ENCODE results near the gene RAB19. TPM values are rescaled to one million over a fixed set of nuclear protein-coding genes. Genes with fewer than 3 reads are reported as not detected.
A peak's percentile ranks its signal among the peaks of the same experiment; 100 is the strongest.

RAB19 gene
- total and polyA plus RNA-seq, 9 of the 15 experiments (the other 6 are each of a cell fraction or from before 2014, with no cell fraction given) = not detected

DNA sequence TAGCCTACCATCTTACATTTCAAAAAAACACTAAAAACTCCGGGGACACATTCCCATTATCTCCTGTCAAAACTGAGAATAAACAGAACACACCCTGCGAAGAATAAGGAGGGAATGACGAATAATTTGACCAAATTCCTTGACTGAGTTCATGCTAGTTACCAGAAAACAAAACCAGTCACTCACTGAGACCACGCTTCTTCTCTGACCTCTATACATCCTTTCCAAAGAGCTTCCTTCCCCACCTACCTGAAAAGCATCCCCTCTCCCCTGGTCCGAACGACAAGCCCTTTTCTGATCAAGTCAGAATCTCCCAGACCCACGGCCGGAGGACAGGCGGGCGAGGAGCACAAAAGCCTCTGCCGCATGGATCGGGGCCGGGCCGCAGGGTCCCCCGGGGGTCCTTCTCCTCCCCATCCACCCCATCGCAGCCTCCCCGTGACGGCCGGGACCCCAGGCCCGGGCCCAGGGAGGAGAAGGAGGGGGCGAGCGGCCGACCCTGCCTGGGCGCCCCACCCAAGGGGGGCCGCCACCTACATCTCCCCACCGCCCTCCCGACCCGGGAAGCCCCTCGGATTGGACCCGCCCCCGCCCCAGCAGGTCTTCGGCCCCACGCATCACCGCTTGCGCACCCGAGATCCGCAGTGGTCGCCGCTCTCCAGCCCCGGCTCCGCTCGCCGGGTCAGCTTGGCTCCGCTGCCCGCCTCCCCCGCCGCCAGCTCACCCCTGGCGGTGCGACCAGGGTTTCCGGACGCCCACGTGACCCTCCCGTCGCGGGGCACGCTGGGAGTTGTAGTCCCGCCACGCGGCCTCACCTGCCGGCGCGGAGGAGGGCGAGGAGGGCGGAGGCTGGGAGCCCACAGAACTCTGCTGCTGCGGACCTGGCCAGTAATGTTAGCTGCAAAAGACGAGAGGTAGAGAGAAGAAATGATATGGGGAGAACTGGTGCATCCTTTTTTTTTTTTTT lies 5.8 kb upstream of the RAB19 start, which contains the start of gene SLC37A3 (continued):
- peak; percentile 15 to 66; a peak in 1 of 4 replicates for TF ChIP-seq ZNF639 (CRISPR knock-in tag; conservative IDR thresholded peaks at IDR 0.05 in 1 of 2, IDR thresholded peaks at IDR 0.05 in 1 of 2)
- TF ChIP-seq, protein P1, sequence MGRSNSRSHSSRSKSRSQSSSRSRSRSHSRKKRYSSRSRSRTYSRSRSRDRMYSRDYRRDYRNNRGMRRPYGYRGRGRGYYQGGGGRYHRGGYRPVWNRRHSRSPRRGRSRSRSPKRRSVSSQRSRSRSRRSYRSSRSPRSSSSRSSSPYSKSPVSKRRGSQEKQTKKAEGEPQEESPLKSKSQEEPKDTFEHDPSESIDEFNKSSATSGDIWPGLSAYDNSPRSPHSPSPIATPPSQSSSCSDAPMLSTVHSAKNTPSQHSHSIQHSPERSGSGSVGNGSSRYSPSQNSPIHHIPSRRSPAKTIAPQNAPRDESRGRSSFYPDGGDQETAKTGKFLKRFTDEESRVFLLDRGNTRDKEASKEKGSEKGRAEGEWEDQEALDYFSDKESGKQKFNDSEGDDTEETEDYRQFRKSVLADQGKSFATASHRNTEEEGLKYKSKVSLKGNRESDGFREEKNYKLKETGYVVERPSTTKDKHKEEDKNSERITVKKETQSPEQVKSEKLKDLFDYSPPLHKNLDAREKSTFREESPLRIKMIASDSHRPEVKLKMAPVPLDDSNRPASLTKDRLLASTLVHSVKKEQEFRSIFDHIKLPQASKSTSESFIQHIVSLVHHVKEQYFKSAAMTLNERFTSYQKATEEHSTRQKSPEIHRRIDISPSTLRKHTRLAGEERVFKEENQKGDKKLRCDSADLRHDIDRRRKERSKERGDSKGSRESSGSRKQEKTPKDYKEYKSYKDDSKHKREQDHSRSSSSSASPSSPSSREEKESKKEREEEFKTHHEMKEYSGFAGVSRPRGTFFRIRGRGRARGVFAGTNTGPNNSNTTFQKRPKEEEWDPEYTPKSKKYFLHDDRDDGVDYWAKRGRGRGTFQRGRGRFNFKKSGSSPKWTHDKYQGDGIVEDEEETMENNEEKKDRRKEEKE (IDR thresholded peaks at IDR 0.05; ENCODE audit: borderline replicate concordance in 1 of 2, control insufficient read depth in 1 of 2, low read depth in 2 of 2, low read length in 1 of 2) = 0 out of 4 replicates have a peak, but pooled peaks of 1 of the 2 experiments have one; percentile 5
- TF ChIP-seq RBM17 (IDR thresholded peaks at IDR 0.05; ENCODE audit: borderline replicate concordance, low read depth, low read length) = no peak
- TF ChIP-seq, protein P2, sequence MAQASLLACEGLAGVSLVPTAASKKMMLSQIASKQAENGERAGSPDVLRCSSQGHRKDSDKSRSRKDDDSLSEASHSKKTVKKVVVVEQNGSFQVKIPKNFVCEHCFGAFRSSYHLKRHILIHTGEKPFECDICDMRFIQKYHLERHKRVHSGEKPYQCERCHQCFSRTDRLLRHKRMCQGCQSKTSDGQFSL (CRISPR knock-in tag; IDR thresholded peaks at IDR 0.05) = peak; percentile 61; the same call in 1 of the 2 replicates
- TF ChIP-seq, protein P2 (tag; IDR thresholded peaks at IDR 0.05) = no peak
- no peak for TF ChIP-seq MTA2 (IDR thresholded peaks at IDR 0.05; ENCODE audit: low read depth)
- peak; percentile 11 for TF ChIP-seq PCBP2 (IDR thresholded peaks at IDR 0.05; ENCODE audit: low read depth, low read length, poor library complexity, severe bottlenecking)
- no peak for TF ChIP-seq CHD4 (IDR thresholded peaks at IDR 0.05; ENCODE audit: insufficient read depth, insufficient replicate concordance, low read depth, low read length, poor library complexity, severe bottlenecking)
- no peak for TF ChIP-seq GABPB2 (CRISPR knock-in tag; conservative IDR thresholded peaks at IDR 0.05)
- TF ChIP-seq, protein P3, sequence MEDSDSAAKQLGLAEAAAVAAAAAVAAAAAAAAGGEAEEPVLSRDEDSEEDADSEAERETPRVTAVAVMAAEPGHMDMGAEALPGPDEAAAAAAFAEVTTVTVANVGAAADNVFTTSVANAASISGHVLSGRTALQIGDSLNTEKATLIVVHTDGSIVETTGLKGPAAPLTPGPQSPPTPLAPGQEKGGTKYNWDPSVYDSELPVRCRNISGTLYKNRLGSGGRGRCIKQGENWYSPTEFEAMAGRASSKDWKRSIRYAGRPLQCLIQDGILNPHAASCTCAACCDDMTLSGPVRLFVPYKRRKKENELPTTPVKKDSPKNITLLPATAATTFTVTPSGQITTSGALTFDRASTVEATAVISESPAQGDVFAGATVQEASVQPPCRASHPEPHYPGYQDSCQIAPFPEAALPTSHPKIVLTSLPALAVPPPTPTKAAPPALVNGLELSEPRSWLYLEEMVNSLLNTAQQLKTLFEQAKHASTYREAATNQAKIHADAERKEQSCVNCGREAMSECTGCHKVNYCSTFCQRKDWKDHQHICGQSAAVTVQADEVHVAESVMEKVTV (CRISPR knock-in tag; IDR thresholded peaks at IDR 0.05) = no peak
- peak; percentile 90 for TF ChIP-seq PHF8 (IDR thresholded peaks at IDR 0.05; ENCODE audit: borderline replicate concordance, low read length)
- TF ChIP-seq PKNOX1 (IDR thresholded peaks at IDR 0.05) = no peak
- TF ChIP-seq HNRNPLL (IDR thresholded peaks at IDR 0.05; ENCODE audit: low read depth, low read length, poor library complexity, severe bottlenecking) = no peak
